GM12878 (cell line): ENCODE measurements around the gene GOLGA6L10.
"Not testable (repeated sequence)": the region's sequence is repeated elsewhere in the genome, so short reads cannot be mapped to it uniquely, and the experiment has no call there.

Experiments used
- CBX3 ChIP-seq: fragments of 200-600 bp; sonication (generic); IDR thresholded peaks from 2 replicates; pipeline ENCODE4 v1.6.1; 2016; ENCODE audit warnings: low read depth, borderline replicate concordance
- E2F8 ChIP-seq: fragments of 450-650 bp; IDR thresholded peaks from 2 replicates; pipeline ENCODE4 v1.6.1; 2018; ENCODE audit warnings: mild to moderate bottlenecking, low read depth, moderate library complexity; ENCODE audit not compliant: partially characterized antibody
- ELK1 ChIP-seq: IDR thresholded peaks from 2 replicates; pipeline ENCODE4 v1.6.1; 2012; ENCODE audit warnings: low read depth, low read length, improper control_type of control experiment
- IKZF2 ChIP-seq, 2 experiments: fragments of 450-650 bp; IDR thresholded peaks; 2 replicates each; pipeline ENCODE4 v1.6.1; 2017; ENCODE audit warnings: mild to moderate bottlenecking in 2 of 2, moderate library complexity in 2 of 2
- MTA2 ChIP-seq: fragments of 450-650 bp; IDR thresholded peaks from 2 replicates; pipeline ENCODE4 v1.6.1; 2016; ENCODE audit warnings: low read depth, mild to moderate bottlenecking, moderate library complexity
- MTA3 ChIP-seq: IDR thresholded peaks from 2 replicates; pipeline ENCODE4 v1.6.1; 2012; ENCODE audit warnings: low read length, inconsistent platforms, borderline replicate concordance
- NRF1 ChIP-seq: conservative IDR thresholded peaks from 2 replicates; pipeline ENCODE4 v1.6.1; 2011; ENCODE audit warnings: mild to moderate bottlenecking, low read depth, low read length, improper control_type of control experiment
- PAX5 ChIP-seq: IDR thresholded peaks from 2 replicates; pipeline ENCODE4 v1.6.1; 2011; ENCODE audit warnings: low read depth, low read length, borderline replicate concordance
- USF2 ChIP-seq: IDR thresholded peaks from 2 replicates; pipeline ENCODE4 v1.6.1; 2011; ENCODE audit warnings: low read depth, low read length, improper control_type of control experiment, borderline replicate concordance

GRCh38 chr15:82349375-82349774, at the start of gene GOLGA6L10:
- TF ChIP-seq NRF1; E2F8; MTA3; USF2; CBX3; MTA2; PAX5; ELK1; IKZF2 (IDR thresholded peaks at IDR 0.05): not testable (repeated sequence)
